Measurements from ENCODE around the gene VPS13D. TPM values are rescaled to one million over a fixed set of nuclear protein-coding genes. Genes with fewer than 3 reads are reported as not detected.

The VPS13D gene
- total and polyA plus RNA-seq, 2 donors from 2014 or later, result 19.4 to 75.8 TPM

GRCh38 chr1:12370333-12370975, 140.6 kb downstream of the VPS13D start:
- no peak for TF ChIP-seq CTCF (IDR thresholded peaks at IDR 0.05; ENCODE audit: borderline replicate concordance, extremely low read depth, insufficient read depth)
- DNase-seq (no peak), FAIRE-seq (no peak)
- intact Hi-C loops (cut with DNase I), result no loop called here
- no peak overlapping the region for H3K4me3 ChIP-seq (ENCODE audit: low read length in 3 of 3)
- H3K4me1 ChIP-seq (ENCODE audit: control insufficient read depth in 2 of 3, insufficient read depth in 2 of 3, low read depth in 1 of 3, low read length in 3 of 3), result peaks cover 0 to 24% (median 0%) of the 10 kb centered on the region in 3 donors
- no peak overlapping the region for H3K9ac ChIP-seq (ENCODE audit: low read length in 3 of 3)
- no peaks in the 10 kb centered on the region for H3K9me3 ChIP-seq (ENCODE audit: control insufficient read depth in 2 of 3, insufficient read depth in 1 of 3, low read length in 3 of 3)
- no peaks in the 10 kb centered on the region for H3K27me3 ChIP-seq (ENCODE audit: control insufficient read depth, insufficient read depth, low read length)
- peak overlapping the region in 1 of 2 donors; percentile 45 for H3K27ac ChIP-seq (ENCODE audit: low read depth in 2 of 2, low read length in 2 of 2)
- H3K36me3 ChIP-seq (ENCODE audit: control insufficient read depth in 2 of 3, insufficient read depth in 3 of 3, low read length in 3 of 3), result peaks cover 0 to 10% (median 10%) of the 10 kb centered on the region in 3 donors

- DNase-seq (no peak), FAIRE-seq (no peak)
- Histone ChIP-seq H3K9me3 (ENCODE audit: control insufficient read depth in 2 of 3, insufficient read depth in 1 of 3, low read length in 3 of 3) (no peaks in the 10 kb centered on the region), H3K4me1 (ENCODE audit: control insufficient read depth in 2 of 3, insufficient read depth in 2 of 3, low read depth in 1 of 3, low read length in 3 of 3) (peaks cover 0 to 24% (median 0%) of the 10 kb centered on the region in 3 donors), H3K36me3 (ENCODE audit: control insufficient read depth in 2 of 3, insufficient read depth in 3 of 3, low read length in 3 of 3) (peaks cover 0 to 11% (median 10%) of the 10 kb centered on the region in 3 donors), H3K4me3 (ENCODE audit: low read length in 3 of 3) (no peak overlapping the region), H3K27me3 (ENCODE audit: control insufficient read depth, insufficient read depth, low read length) (no peaks in the 10 kb centered on the region), H3K27ac (ENCODE audit: low read depth in 2 of 2, low read length in 2 of 2) (no peak overlapping the region), H3K9ac (ENCODE audit: low read length in 3 of 3) (no peak overlapping the region)
- intact Hi-C loops (cut with DNase I), result no loop called here
- TF ChIP-seq CTCF (IDR thresholded peaks at IDR 0.05; ENCODE audit: borderline replicate concordance, extremely low read depth, insufficient read depth), result no peak
These were observed 141.2 kb downstream of the VPS13D start for GRCh38 chr1:12371053-12371452.

- TF ChIP-seq CTCF (IDR thresholded peaks at IDR 0.05; ENCODE audit: borderline replicate concordance, extremely low read depth, insufficient read depth), result no peak
These were observed 142.3 kb downstream of the VPS13D start for GRCh38 chr1:12372180-12372579.

More at GRCh38 chr1:12372180-12372579, 142.3 kb downstream of the VPS13D start:
- DNase-seq (no peak), FAIRE-seq (no peak)
- Histone ChIP-seq H3K27me3 (ENCODE audit: control insufficient read depth, insufficient read depth, low read length) (no peaks in the 10 kb centered on the region), H3K9ac (ENCODE audit: low read length in 3 of 3) (no peak overlapping the region), H3K9me3 (ENCODE audit: control insufficient read depth in 2 of 3, insufficient read depth in 1 of 3, low read length in 3 of 3) (no peaks in the 10 kb centered on the region), H3K36me3 (ENCODE audit: control insufficient read depth in 2 of 3, insufficient read depth in 3 of 3, low read length in 3 of 3) (peaks cover 0 to 11% (median 10%) of the 10 kb centered on the region in 3 donors), H3K27ac (ENCODE audit: low read depth in 2 of 2, low read length in 2 of 2) (no peak overlapping the region), H3K4me1 (ENCODE audit: control insufficient read depth in 2 of 3, insufficient read depth in 2 of 3, low read depth in 1 of 3, low read length in 3 of 3) (peaks cover 0 to 24% (median 3%) of the 10 kb centered on the region in 3 donors), H3K4me3 (ENCODE audit: low read length in 3 of 3) (no peak overlapping the region)
- intact Hi-C loops (cut with DNase I), result no loop called here

Data from kidney (tissue), 14 donors.